ENCODE measurements around the gene TECPR2.

TECPR2 gene

GRCh38 chr14:102341566-102341965 is 21.2 kb upstream of the TECPR2 start:
- no peak overlapping the region for H3K4me3 ChIP-seq (ENCODE audit: low read depth, low read length)
- DNase-seq (ENCODE audit: low read depth): no peak
- TF ChIP-seq POLR2A (IDR thresholded peaks at IDR 0.05; ENCODE audit: extremely low read depth, insufficient read length) (no peak), MYC (IDR thresholded peaks at IDR 0.05; ENCODE audit: low read depth, low read length) (no peak)
- TF ChIP-seq, protein P1, sequence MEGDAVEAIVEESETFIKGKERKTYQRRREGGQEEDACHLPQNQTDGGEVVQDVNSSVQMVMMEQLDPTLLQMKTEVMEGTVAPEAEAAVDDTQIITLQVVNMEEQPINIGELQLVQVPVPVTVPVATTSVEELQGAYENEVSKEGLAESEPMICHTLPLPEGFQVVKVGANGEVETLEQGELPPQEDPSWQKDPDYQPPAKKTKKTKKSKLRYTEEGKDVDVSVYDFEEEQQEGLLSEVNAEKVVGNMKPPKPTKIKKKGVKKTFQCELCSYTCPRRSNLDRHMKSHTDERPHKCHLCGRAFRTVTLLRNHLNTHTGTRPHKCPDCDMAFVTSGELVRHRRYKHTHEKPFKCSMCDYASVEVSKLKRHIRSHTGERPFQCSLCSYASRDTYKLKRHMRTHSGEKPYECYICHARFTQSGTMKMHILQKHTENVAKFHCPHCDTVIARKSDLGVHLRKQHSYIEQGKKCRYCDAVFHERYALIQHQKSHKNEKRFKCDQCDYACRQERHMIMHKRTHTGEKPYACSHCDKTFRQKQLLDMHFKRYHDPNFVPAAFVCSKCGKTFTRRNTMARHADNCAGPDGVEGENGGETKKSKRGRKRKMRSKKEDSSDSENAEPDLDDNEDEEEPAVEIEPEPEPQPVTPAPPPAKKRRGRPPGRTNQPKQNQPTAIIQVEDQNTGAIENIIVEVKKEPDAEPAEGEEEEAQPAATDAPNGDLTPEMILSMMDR (IDR thresholded peaks at IDR 0.05; ENCODE audit: low read depth, low read length): no peak
- TF ChIP-seq, protein P2, sequence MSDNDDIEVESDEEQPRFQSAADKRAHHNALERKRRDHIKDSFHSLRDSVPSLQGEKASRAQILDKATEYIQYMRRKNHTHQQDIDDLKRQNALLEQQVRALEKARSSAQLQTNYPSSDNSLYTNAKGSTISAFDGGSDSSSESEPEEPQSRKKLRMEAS (IDR thresholded peaks at IDR 0.05; ENCODE audit: low read depth, low read length): no peak

DNA sequence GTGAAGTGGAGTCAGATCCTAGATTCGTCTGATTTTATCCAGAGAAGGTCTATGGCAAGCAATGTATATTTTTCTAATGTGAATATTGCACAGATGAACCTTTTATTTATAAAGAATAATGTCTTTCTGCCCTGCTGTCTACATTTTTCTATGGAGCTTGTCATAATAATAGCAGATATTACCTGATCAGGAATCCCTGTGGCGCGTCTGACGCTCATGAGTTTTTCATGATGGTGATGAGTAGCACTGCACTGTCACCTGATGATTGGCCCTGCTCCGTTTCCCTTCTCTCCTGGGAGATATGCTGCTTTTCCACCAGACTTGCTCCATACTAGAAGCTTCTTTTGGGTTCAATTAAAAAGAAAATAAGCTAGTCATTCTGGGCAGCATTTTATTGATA is 20.5 kb upstream of the TECPR2 start:
- DNase-seq (ENCODE audit: low read depth): no peak
- TF ChIP-seq MYC (IDR thresholded peaks at IDR 0.05; ENCODE audit: low read depth, low read length): no peak
- TF ChIP-seq, protein P2 (IDR thresholded peaks at IDR 0.05; ENCODE audit: low read depth, low read length): no peak
- TF ChIP-seq, protein P1 (IDR thresholded peaks at IDR 0.05; ENCODE audit: low read depth, low read length): no peak
- TF ChIP-seq POLR2A (IDR thresholded peaks at IDR 0.05; ENCODE audit: extremely low read depth, insufficient read length): no peak
- no peak overlapping the region for H3K4me3 ChIP-seq (ENCODE audit: low read depth, low read length)

- no peak for DNase-seq (ENCODE audit: low read depth)
- TF ChIP-seq, protein P2 (IDR thresholded peaks at IDR 0.05; ENCODE audit: low read depth, low read length): no peak
- TF ChIP-seq MYC (IDR thresholded peaks at IDR 0.05; ENCODE audit: low read depth, low read length) (no peak), POLR2A (IDR thresholded peaks at IDR 0.05; ENCODE audit: extremely low read depth, insufficient read length) (no peak)
- TF ChIP-seq, protein P1 (IDR thresholded peaks at IDR 0.05; ENCODE audit: low read depth, low read length): no peak
- H3K4me3 ChIP-seq (ENCODE audit: low read depth, low read length): no peak overlapping the region
These were observed 18.7 kb upstream of the TECPR2 start for GRCh38 chr14:102344084-102344483.

DNA sequence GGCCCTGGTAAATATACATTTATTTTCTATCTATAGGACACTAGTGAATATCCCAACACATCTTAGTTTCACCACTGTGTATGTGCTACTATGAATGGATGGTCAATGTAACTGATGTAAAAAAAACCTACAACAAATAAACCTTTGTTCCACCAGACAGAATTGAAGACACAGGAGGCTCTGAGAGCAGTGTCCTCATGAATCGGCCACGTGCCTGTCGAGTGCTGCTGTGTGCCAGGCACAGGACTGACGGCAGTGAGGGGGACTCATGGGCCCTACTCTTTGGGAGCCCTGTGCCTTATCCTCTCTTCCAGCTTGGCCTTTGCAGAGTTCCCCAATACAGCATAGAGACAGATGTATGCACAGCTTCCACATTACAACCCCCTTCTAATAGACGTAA is 18.3 kb upstream of the TECPR2 start:
- no peak for DNase-seq (ENCODE audit: low read depth)
- no peak overlapping the region for H3K4me3 ChIP-seq (ENCODE audit: low read depth, low read length)
- TF ChIP-seq, protein P2 (IDR thresholded peaks at IDR 0.05; ENCODE audit: low read depth, low read length): no peak
- TF ChIP-seq MYC (IDR thresholded peaks at IDR 0.05; ENCODE audit: low read depth, low read length) (no peak), POLR2A (IDR thresholded peaks at IDR 0.05; ENCODE audit: extremely low read depth, insufficient read length) (no peak)
- TF ChIP-seq, protein P1 (IDR thresholded peaks at IDR 0.05; ENCODE audit: low read depth, low read length): no peak

- TF ChIP-seq POLR2A (IDR thresholded peaks at IDR 0.05; ENCODE audit: extremely low read depth, insufficient read length): no peak
- no peak overlapping the region for H3K4me3 ChIP-seq (ENCODE audit: low read depth, low read length)
- no peak for DNase-seq (ENCODE audit: low read depth)
These were observed 17.5 kb upstream of the TECPR2 start for GRCh38 chr14:102345232-102345631.

- DNase-seq (ENCODE audit: low read depth): no peak
- TF ChIP-seq, protein P2 (IDR thresholded peaks at IDR 0.05; ENCODE audit: low read depth, low read length): no peak
- TF ChIP-seq POLR2A (IDR thresholded peaks at IDR 0.05; ENCODE audit: extremely low read depth, insufficient read length) (no peak), MYC (IDR thresholded peaks at IDR 0.05; ENCODE audit: low read depth, low read length) (no peak)
- TF ChIP-seq, protein P1 (IDR thresholded peaks at IDR 0.05; ENCODE audit: low read depth, low read length): no peak
- H3K4me3 ChIP-seq (ENCODE audit: low read depth, low read length): no peak overlapping the region
These were observed 16.1 kb upstream of the TECPR2 start for GRCh38 chr14:102346645-102347044.
